BLaER1 treated with 17β-estradiol and CSF1 and Interleukin-3, amounts not matched to agents 10 nM and 100 nM (cell line): ENCODE results near the gene CDC42SE2.
"Not testable (repeated sequence)": the region's sequence is repeated elsewhere in the genome, so short reads cannot be mapped to it uniquely, and the experiment has no call there.

Source experiments
- H3K27ac ChIP-seq, 11 experiments: shearing (Covaris generic); formaldehyde crosslinking; 2 replicates each; pipeline ENCODE4 v1.8.1; 2022
- H3K27me3 ChIP-seq, 11 experiments: shearing (Covaris generic); formaldehyde crosslinking; 2 replicates each; pipeline ENCODE4 v1.8.1; 2022
- H3K36me3 ChIP-seq, 11 experiments: shearing (Covaris generic); formaldehyde crosslinking; 2 replicates each; pipeline ENCODE4 v1.8.1; 2022
- H3K4me1 ChIP-seq, 10 experiments: shearing (Covaris generic); formaldehyde crosslinking; 2 replicates each; pipeline ENCODE4 v1.8.1; 2022
- H3K4me2 ChIP-seq, 11 experiments: shearing (Covaris generic); formaldehyde crosslinking; 2 replicates each; pipeline ENCODE4 v1.8.1; 2022
- H3K4me3 ChIP-seq, 10 experiments: shearing (Covaris generic); formaldehyde crosslinking; 2 replicates each; pipeline ENCODE4 v1.8.1; 2022
- H3K9ac ChIP-seq, 11 experiments: shearing (Covaris generic); formaldehyde crosslinking; 2 replicates each; pipeline ENCODE4 v1.8.1; 2022
- H3K9me3 ChIP-seq, 11 experiments: shearing (Covaris generic); formaldehyde crosslinking; replicated peaks in 1 of 11; 2 replicates each; pipeline ENCODE4 v1.8.1; 2022
- H4K20me1 ChIP-seq, 11 experiments: shearing (Covaris generic); formaldehyde crosslinking; 2 replicates each; pipeline ENCODE4 v1.8.1; 2022
- Cebpa-rat ChIP-seq, 11 experiments: shearing (Covaris generic); IDR thresholded peaks; 2 replicates each; pipeline ENCODE4 v1.8.1; 2022

Gene CDC42SE2

GRCh38 chr5:131392466-131393095 lies 128.7 kb downstream of the CDC42SE2 start:
- Histone ChIP-seq H3K27ac (no peak overlapping the region), H3K4me1 (peaks cover 0 to 8% (median 0%) of the 10 kb centered on the region in 10 experiments; a peak in 1 of 20 replicates), H4K20me1 (peaks cover 0 to 17% (median 0%) of the 10 kb centered on the region in 11 experiments; a peak in 4 of 22 replicates), H3K36me3 (peaks cover 85 to 100% (median 98%) of the 10 kb centered on the region in 11 experiments), H3K4me2 (no peak overlapping the region), H3K27me3 (no peaks in the 10 kb centered on the region), H3K4me3 (no peak overlapping the region), H3K9me3 (no peaks in the 10 kb centered on the region), H3K9ac (no peak overlapping the region)
- no peak for TF ChIP-seq Cebpa-rat (IDR thresholded peaks at IDR 0.05)

- no peak overlapping the region for H3K9ac ChIP-seq
- peaks cover 90 to 100% (median 98%) of the 10 kb centered on the region in 11 experiments for H3K36me3 ChIP-seq
- H3K4me1 ChIP-seq = peaks cover 0 to 8% (median 0%) of the 10 kb centered on the region in 10 experiments; a peak in 1 of 20 replicates
- TF ChIP-seq Cebpa-rat (IDR thresholded peaks at IDR 0.05) = no peak
- H3K27me3 ChIP-seq = no peaks in the 10 kb centered on the region
- H3K27ac ChIP-seq = no peak overlapping the region
- H3K4me3 ChIP-seq = no peak overlapping the region
- H3K9me3 ChIP-seq = no peaks in the 10 kb centered on the region
- no peak overlapping the region for H3K4me2 ChIP-seq
- H4K20me1 ChIP-seq = peaks cover 0 to 13% (median 0%) of the 10 kb centered on the region in 11 experiments; a peak in 3 of 22 replicates
Observed at GRCh38 chr5:131393498-131393968, 129.7 kb downstream of the CDC42SE2 start.

GRCh38 chr5:131394128-131394527 lies 130.3 kb downstream of the CDC42SE2 start:
- H3K4me3 ChIP-seq = no peak overlapping the region
- H4K20me1 ChIP-seq = peaks cover 0 to 12% (median 0%) of the 10 kb centered on the region in 11 experiments; a peak in 3 of 22 replicates
- H3K4me2 ChIP-seq = no peak overlapping the region
- peaks cover 0 to 8% (median 0%) of the 10 kb centered on the region in 10 experiments; a peak in 1 of 20 replicates for H3K4me1 ChIP-seq
- no peaks in the 10 kb centered on the region for H3K27me3 ChIP-seq
- no peak for TF ChIP-seq Cebpa-rat (IDR thresholded peaks at IDR 0.05)
- no peaks in the 10 kb centered on the region for H3K9me3 ChIP-seq
- no peak overlapping the region for H3K9ac ChIP-seq
- H3K27ac ChIP-seq = no peak overlapping the region
- peaks cover 90 to 100% (median 99%) of the 10 kb centered on the region in 11 experiments for H3K36me3 ChIP-seq

GRCh38 chr5:131396015-131396414 lies 132.2 kb downstream of the CDC42SE2 start:
- no peak overlapping the region for H3K27ac ChIP-seq
- H3K27me3 ChIP-seq = no peaks in the 10 kb centered on the region
- H3K9me3 ChIP-seq = peaks cover under 1 to 8% (median 7%) of the 10 kb centered on the region in 11 experiments; a peak in 21 of 22 replicates
- H3K4me1 ChIP-seq = peaks cover 0 to 8% (median 0%) of the 10 kb centered on the region in 10 experiments; a peak in 1 of 20 replicates
- H3K4me3 ChIP-seq = no peak overlapping the region
- no peak for TF ChIP-seq Cebpa-rat (IDR thresholded peaks at IDR 0.05)
- H4K20me1 ChIP-seq = peaks cover 0 to 12% (median 0%) of the 10 kb centered on the region in 11 experiments; a peak in 3 of 22 replicates
- H3K36me3 ChIP-seq = peaks cover 92 to 100% (median 99%) of the 10 kb centered on the region in 11 experiments
- H3K9ac ChIP-seq = no peak overlapping the region
- no peak overlapping the region for H3K4me2 ChIP-seq

GRCh38 chr5:131396630-131397273 lies 132.9 kb downstream of the CDC42SE2 start:
- no peak overlapping the region for H3K4me3 ChIP-seq
- H3K27ac ChIP-seq = no peak overlapping the region
- H3K4me1 ChIP-seq = peaks cover 0 to 8% (median 0%) of the 10 kb centered on the region in 10 experiments; a peak in 1 of 20 replicates
- peaks cover 0 to 11% (median 0%) of the 10 kb centered on the region in 11 experiments; a peak in 2 of 22 replicates for H4K20me1 ChIP-seq
- no peak overlapping the region for H3K9ac ChIP-seq
- peaks cover 92 to 100% (median 99%) of the 10 kb centered on the region in 11 experiments for H3K36me3 ChIP-seq
- no peak overlapping the region for H3K4me2 ChIP-seq
- H3K27me3 ChIP-seq = no peaks in the 10 kb centered on the region
- TF ChIP-seq Cebpa-rat (IDR thresholded peaks at IDR 0.05) = no peak
- H3K9me3 ChIP-seq = peaks cover 8 to 16% (median 15%) of the 10 kb centered on the region in 11 experiments

- not testable (repeated sequence) for H3K27ac ChIP-seq, H3K27me3 ChIP-seq, H3K4me2 ChIP-seq, H3K4me3 ChIP-seq, H3K4me1 ChIP-seq, H4K20me1 ChIP-seq, H3K9ac ChIP-seq
- H3K36me3 ChIP-seq = peaks cover 91 to 100% (median 99%) of the 10 kb centered on the region in 11 experiments
- peaks cover 28 to 38% (median 34%) of the 10 kb centered on the region in 11 experiments for H3K9me3 ChIP-seq
Observed at GRCh38 chr5:131399007-131399406, 135.2 kb downstream of the CDC42SE2 start.

GRCh38 chr5:131400585-131400984 lies 136.7 kb downstream of the CDC42SE2 start:
- H3K9me3 ChIP-seq = peaks cover 31 to 40% (median 35%) of the 10 kb centered on the region in 11 experiments

GRCh38 chr5:131405674-131406073 lies 141.8 kb downstream of the CDC42SE2 start:
- H3K9ac ChIP-seq = no peak overlapping the region
- H3K27me3 ChIP-seq = no peaks in the 10 kb centered on the region
- H3K4me2 ChIP-seq = no peak overlapping the region
- TF ChIP-seq Cebpa-rat (IDR thresholded peaks at IDR 0.05) = no peak
- H3K27ac ChIP-seq = no peak overlapping the region
- no peaks in the 10 kb centered on the region for H4K20me1 ChIP-seq
- H3K4me3 ChIP-seq = no peak overlapping the region
- H3K36me3 ChIP-seq = peaks cover 71 to 100% (median 89%) of the 10 kb centered on the region in 11 experiments
- H3K9me3 ChIP-seq = peaks cover 26 to 41% (median 34%) of the 10 kb centered on the region in 11 experiments
- H3K4me1 ChIP-seq = no peaks in the 10 kb centered on the region

More at GRCh38 chr5:131400585-131400984, 136.7 kb downstream of the CDC42SE2 start:
- Histone ChIP-seq H3K27me3 (no peaks in the 10 kb centered on the region), H3K4me1 (peaks cover 0 to 8% (median 0%) of the 10 kb centered on the region in 10 experiments; a peak in 1 of 20 replicates), H3K9ac (no peak overlapping the region), H3K4me3 (no peak overlapping the region), H3K27ac (no peak overlapping the region), H4K20me1 (no peaks in the 10 kb centered on the region), H3K36me3 (peaks cover 80 to 100% (median 91%) of the 10 kb centered on the region in 11 experiments), H3K4me2 (no peak overlapping the region)
- no peak for TF ChIP-seq Cebpa-rat (IDR thresholded peaks at IDR 0.05)

- no peak overlapping the region for H3K4me2 ChIP-seq
- TF ChIP-seq Cebpa-rat (IDR thresholded peaks at IDR 0.05) = no peak
- no peak overlapping the region for H3K27ac ChIP-seq
- H3K4me1 ChIP-seq = no peaks in the 10 kb centered on the region
- H4K20me1 ChIP-seq = no peaks in the 10 kb centered on the region
- peaks cover 23 to 41% (median 33%) of the 10 kb centered on the region in 11 experiments for H3K9me3 ChIP-seq
- H3K9ac ChIP-seq = no peak overlapping the region
- peaks cover 71 to 100% (median 89%) of the 10 kb centered on the region in 11 experiments for H3K36me3 ChIP-seq
- H3K4me3 ChIP-seq = no peak overlapping the region
- no peaks in the 10 kb centered on the region for H3K27me3 ChIP-seq
Observed at GRCh38 chr5:131406076-131406475, 142.2 kb downstream of the CDC42SE2 start.
